Prostate gland (tissue), 2 donors: ENCODE results near the gene SREBF1.

ENCODE experiments used
- POLR2A ChIP-seq: fragments of 450-650 bp; IDR thresholded peaks from one replicate; pipeline ENCODE4 v1.6.1; 2016; ENCODE audit warnings: antibody characterized with exemption, mild to moderate bottlenecking
- POLR2AphosphoS5 ChIP-seq: sonication (generic); formaldehyde crosslinking; IDR thresholded peaks from one replicate; pipeline ENCODE4 v1.6.1; 2017; ENCODE audit warnings: antibody characterized with exemption
- TF ChIP-seq, protein P1 (sequence below), 4 experiments: fragments of 200-600 bp in 2 of 4; fragments of 450-650 bp in 2 of 4; sonication (generic) in 2 of 4; IDR thresholded peaks; 1 replicate in 3 of 4; 2 replicates in 1 of 4; pipeline ENCODE4 v1.5.1; 2016 to 2019; ENCODE audit warnings: antibody characterized with exemption in 4 of 4, mild to moderate bottlenecking in 2 of 4, moderate library complexity in 2 of 4

- TF ChIP-seq, protein P1, sequence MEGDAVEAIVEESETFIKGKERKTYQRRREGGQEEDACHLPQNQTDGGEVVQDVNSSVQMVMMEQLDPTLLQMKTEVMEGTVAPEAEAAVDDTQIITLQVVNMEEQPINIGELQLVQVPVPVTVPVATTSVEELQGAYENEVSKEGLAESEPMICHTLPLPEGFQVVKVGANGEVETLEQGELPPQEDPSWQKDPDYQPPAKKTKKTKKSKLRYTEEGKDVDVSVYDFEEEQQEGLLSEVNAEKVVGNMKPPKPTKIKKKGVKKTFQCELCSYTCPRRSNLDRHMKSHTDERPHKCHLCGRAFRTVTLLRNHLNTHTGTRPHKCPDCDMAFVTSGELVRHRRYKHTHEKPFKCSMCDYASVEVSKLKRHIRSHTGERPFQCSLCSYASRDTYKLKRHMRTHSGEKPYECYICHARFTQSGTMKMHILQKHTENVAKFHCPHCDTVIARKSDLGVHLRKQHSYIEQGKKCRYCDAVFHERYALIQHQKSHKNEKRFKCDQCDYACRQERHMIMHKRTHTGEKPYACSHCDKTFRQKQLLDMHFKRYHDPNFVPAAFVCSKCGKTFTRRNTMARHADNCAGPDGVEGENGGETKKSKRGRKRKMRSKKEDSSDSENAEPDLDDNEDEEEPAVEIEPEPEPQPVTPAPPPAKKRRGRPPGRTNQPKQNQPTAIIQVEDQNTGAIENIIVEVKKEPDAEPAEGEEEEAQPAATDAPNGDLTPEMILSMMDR (IDR thresholded peaks at IDR 0.05): no peak
- TF ChIP-seq POLR2A: no peak
- TF ChIP-seq POLR2AphosphoS5: no peak
Measured at GRCh38 chr17:17808706-17809432, 27.9 kb downstream of the SREBF1 start.
